ENCODE results near the gene CYP20A1. TPM values are rescaled to one million over a fixed set of nuclear protein-coding genes. Genes with fewer than 3 reads are reported as not detected.

Gene CYP20A1
- total and polyA plus RNA-seq, 2 of the 8 experiments (the other 6 are each of a cell fraction or from before 2014, with no cell fraction given), result 6.2 to 21.5 TPM

DNA sequence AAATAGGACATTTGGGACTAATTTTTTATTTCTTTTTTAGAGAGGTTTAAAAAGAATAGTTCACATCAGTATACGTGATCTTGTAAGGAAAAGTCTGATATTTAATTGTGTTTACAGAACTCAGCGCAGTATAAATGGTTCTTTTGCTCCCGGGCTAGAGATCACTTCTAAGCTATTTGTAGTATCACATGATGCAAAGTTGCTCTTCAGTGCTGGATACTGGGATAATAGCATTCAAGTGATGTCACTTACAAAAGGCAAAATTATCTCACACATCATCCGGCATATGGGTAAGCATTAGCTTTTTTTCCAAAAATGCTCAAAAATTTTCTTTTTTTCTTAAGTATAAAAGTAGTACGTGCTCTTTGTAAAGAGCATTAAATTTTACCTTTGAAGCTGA, 37.4 kb upstream of the CYP20A1 start:
- Histone ChIP-seq H2BK20ac (ENCODE audit: low read length) (no peak overlapping the region), H3K4me2 (ENCODE audit: insufficient read depth in 1 of 2, low read depth in 2 of 2, low read length in 2 of 2) (no peak overlapping the region), H3K4me3 (ENCODE audit: extremely low read depth in 1 of 4, insufficient read depth in 2 of 4, low read depth in 3 of 4, low read length in 4 of 4) (no peak overlapping the region), H3K56ac (replicated peaks; ENCODE audit: insufficient read length, low read depth, low read length) (no peak overlapping the region), H4K5ac (ENCODE audit: insufficient read length, low read depth, low read length) (no peak overlapping the region), H3K9ac (replicated peaks in 1 of 4; ENCODE audit: extremely low read depth in 1 of 4, low read depth in 3 of 4, low read length in 3 of 4) (no peak overlapping the region), H2BK12ac (ENCODE audit: low read depth, low read length) (no peak overlapping the region), H3K14ac (ENCODE audit: insufficient read length) (no peak overlapping the region), H3K79me1 (ENCODE audit: low read depth, low read length) (no peaks in the 10 kb centered on the region), H3K23ac (ENCODE audit: insufficient read length) (no peak overlapping the region), H3K27me3 (replicated peaks in 1 of 4; ENCODE audit: control insufficient read depth in 3 of 4, extremely low read depth in 1 of 4, insufficient read depth in 3 of 4, low read length in 3 of 4) (no peaks in the 10 kb centered on the region), H4K20me1 (replicated peaks in 1 of 2; ENCODE audit: control insufficient read depth in 1 of 2, insufficient read depth in 2 of 2, low read length in 2 of 2) (no peaks in the 10 kb centered on the region), H3K18ac (ENCODE audit: extremely low read depth, low read length) (no peak overlapping the region), H2BK5ac (ENCODE audit: low read depth, low read length) (no peak overlapping the region), H2AFZ (ENCODE audit: low read length) (no peak overlapping the region), H3K4me1 (replicated peaks in 1 of 4; ENCODE audit: control insufficient read depth in 3 of 4, insufficient read depth in 4 of 4, low read length in 3 of 4) (no peaks in the 10 kb centered on the region), H3K9me3 (ENCODE audit: insufficient read depth in 2 of 2, low read depth in 1 of 2, low read length in 1 of 2) (no peaks in the 10 kb centered on the region), H3K23me2 (ENCODE audit: low read depth, low read length) (no peaks in the 10 kb centered on the region), H3K36me3 (ENCODE audit: control insufficient read depth in 2 of 4, insufficient read depth in 4 of 4, low read length in 3 of 4) (no peaks in the 10 kb centered on the region; a peak in 1 of 8 replicates), H4K8ac (ENCODE audit: extremely low read depth, insufficient read depth, low read length) (no peak overlapping the region), H2BK120ac (replicated peaks; ENCODE audit: low read depth, low read length) (no peak overlapping the region), H3K4ac (replicated peaks; ENCODE audit: insufficient read length, low read depth, low read length) (no peak overlapping the region), H3K79me2 (ENCODE audit: control insufficient read depth in 1 of 2, insufficient read depth in 2 of 2, low read length in 2 of 2) (no peaks in the 10 kb centered on the region), H4K91ac (replicated peaks; ENCODE audit: insufficient read length, low read length) (no peak overlapping the region), H2AK5ac (ENCODE audit: low read depth, low read length) (no peak overlapping the region), H2BK15ac (ENCODE audit: low read length) (no peak overlapping the region), H3K27ac (ENCODE audit: low read depth, low read length) (no peak overlapping the region)
- DNase-seq (ENCODE audit: low read depth in 1 of 2, low spot score in 2 of 2) (no peak), FAIRE-seq (no peak)
- ChIA-PET POLR2A (ENCODE audit: partially characterized antibody) (no interaction called here), CTCF (ENCODE audit: partially characterized antibody) (no interaction called here)
- 94% methylated on average over 5 of the region's 5 CpGs; no CpG with 5 or more reads in 1 of the 2 experiments for WGBS, 2 experiments (ENCODE audit: extremely low coverage in 1 of 2, insufficient coverage in 1 of 2, insufficient read length in 1 of 2, insufficient replicate concordance in 2 of 2, low coverage in 1 of 2, low lambda C conversion rate in 2 of 2, missing lambda C conversion rate in 1 of 2)
- TF ChIP-seq, protein P1, sequence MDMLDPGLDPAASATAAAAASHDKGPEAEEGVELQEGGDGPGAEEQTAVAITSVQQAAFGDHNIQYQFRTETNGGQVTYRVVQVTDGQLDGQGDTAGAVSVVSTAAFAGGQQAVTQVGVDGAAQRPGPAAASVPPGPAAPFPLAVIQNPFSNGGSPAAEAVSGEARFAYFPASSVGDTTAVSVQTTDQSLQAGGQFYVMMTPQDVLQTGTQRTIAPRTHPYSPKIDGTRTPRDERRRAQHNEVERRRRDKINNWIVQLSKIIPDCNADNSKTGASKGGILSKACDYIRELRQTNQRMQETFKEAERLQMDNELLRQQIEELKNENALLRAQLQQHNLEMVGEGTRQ (IDR thresholded peaks at IDR 0.05; ENCODE audit: low read length), result no peak
- TF ChIP-seq HDAC2 (IDR thresholded peaks at IDR 0.05; ENCODE audit: borderline replicate concordance in 1 of 2, low read depth in 2 of 2, low read length in 2 of 2) (no peak), PHF8 (conservative IDR thresholded peaks at IDR 0.05; ENCODE audit: low read depth, low read length) (no peak), TCF12 (IDR thresholded peaks at IDR 0.05; ENCODE audit: low read depth, low read length) (no peak), TEAD4 (IDR thresholded peaks at IDR 0.05; ENCODE audit: low read depth, low read length) (no peak), TAF1 (IDR thresholded peaks at IDR 0.05; ENCODE audit: low read depth, low read length) (no peak), SP4 (IDR thresholded peaks at IDR 0.05; ENCODE audit: low read length) (no peak), RNF2 (IDR thresholded peaks at IDR 0.05; ENCODE audit: borderline replicate concordance, low read depth, low read length, missing control alignments, poor library complexity, severe bottlenecking) (no peak), BACH1 (IDR thresholded peaks at IDR 0.05; ENCODE audit: low read length) (no peak)
